GM19351 (cell line): ENCODE results near the gene TMEM145.
"Not testable (repeated sequence)": the region's sequence is repeated elsewhere in the genome, so short reads cannot be mapped to it uniquely, and the experiment has no call there.

Experiments
- ATAC-seq: cut with Tn5 transposase; IDR thresholded peaks from one replicate; pipeline ENCODE4 v1.9.1; 2021; ENCODE audit warnings: mild to moderate bottlenecking, moderate library complexity; ENCODE audit not compliant: unreplicated experiment

TMEM145 gene

GRCh38 chr19:42313840-42314755 is 989 bp downstream of the TMEM145 start:
- no peak for ATAC-seq

- ATAC-seq, result no peak
Measured at GRCh38 chr19:42315024-42315423, 1.9 kb downstream of the TMEM145 start.

GRCh38 chr19:42316223-42317211 is 3.4 kb downstream of the TMEM145 start:
- peak; percentile 63 for ATAC-seq

- no peak for ATAC-seq
Measured at GRCh38 chr19:42317535-42317934, 4.4 kb downstream of the TMEM145 start.

GRCh38 chr19:42322305-42322704 is 9.2 kb downstream of the TMEM145 start:
- ATAC-seq, result no peak

- no peak for ATAC-seq
Measured at GRCh38 chr19:42323473-42323851, 10.4 kb downstream of the TMEM145 start.

GRCh38 chr19:42323852-42324654 is 10.9 kb downstream of the TMEM145 start:
- no peak for ATAC-seq

- ATAC-seq, result no peak
Measured at GRCh38 chr19:42324655-42325307, 11.7 kb downstream of the TMEM145 start.

- peak; percentile 86 for ATAC-seq
Measured at GRCh38 chr19:42325308-42325895, 12.3 kb downstream of the TMEM145 start, which contains the start of gene MEGF8. TSS of gene MEGF8 (plus strand) at chr19:42325635. CDS start at chr19:42326244, 609 bp downstream.

- ATAC-seq, result peak; percentile 16
Measured at GRCh38 chr19:42325896-42326771, 13.0 kb downstream of the TMEM145 start.

- ATAC-seq, result no peak
Measured at GRCh38 chr19:42326969-42327368, 13.9 kb downstream of the TMEM145 start.

- ATAC-seq, result no peak
Measured at GRCh38 chr19:42327381-42327780, 14.3 kb downstream of the TMEM145 start.

GRCh38 chr19:42328106-42328505 is 15.0 kb downstream of the TMEM145 start:
- no peak for ATAC-seq

GRCh38 chr19:42328854-42329253 is 15.7 kb downstream of the TMEM145 start:
- ATAC-seq, result no peak

GRCh38 chr19:42330241-42330711 is 17.2 kb downstream of the TMEM145 start:
- ATAC-seq, result no peak

- ATAC-seq, result not testable (repeated sequence)
Measured at GRCh38 chr19:42331333-42331732, 18.2 kb downstream of the TMEM145 start.

GRCh38 chr19:42332059-42332458 is 18.9 kb downstream of the TMEM145 start:
- ATAC-seq, result no peak

GRCh38 chr19:42333018-42333417 is 19.9 kb downstream of the TMEM145 start:
- ATAC-seq, result no peak
